Karpas-422 (cell line): ENCODE results near the gene AOAH. TPM values are rescaled to one million over a fixed set of nuclear protein-coding genes. Genes with fewer than 3 reads are reported as not detected.
"Not testable (repeated sequence)": the region's sequence is repeated elsewhere in the genome, so short reads cannot be mapped to it uniquely, and the experiment has no call there.

ENCODE experiments used
- DNase-seq: peaks from one replicate; pipeline ENCODE4 v3.0.0-alpha.2; 2015
- H2AFZ ChIP-seq: fragments of 200-600 bp; sonication (generic); 2 replicates; pipeline ENCODE4 v1.6.1; 2014; ENCODE audit warnings: antibody characterized with exemption, low read length, mixed read lengths
- H3K27ac ChIP-seq: fragments of 200-600 bp; sonication (generic); 2 replicates; pipeline ENCODE4 v1.5.1; 2014; ENCODE audit warnings: mild to moderate bottlenecking, low read length, moderate library complexity
- H3K27me3 ChIP-seq: fragments of 200-600 bp; sonication (generic); 2 replicates; pipeline ENCODE4 v1.6.1; 2014; ENCODE audit warnings: low read length, mixed read lengths
- H3K36me3 ChIP-seq: fragments of 200-600 bp; sonication (generic); 2 replicates; pipeline ENCODE4 v1.6.1; 2014; ENCODE audit warnings: low read length, mixed read lengths; ENCODE audit not compliant: insufficient read depth
- H3K4me1 ChIP-seq: fragments of 200-600 bp; sonication (generic); 2 replicates; pipeline ENCODE4 v1.6.1; 2014; ENCODE audit warnings: mild to moderate bottlenecking, low read length, mixed read lengths
- H3K4me2 ChIP-seq: fragments of 200-600 bp; sonication (generic); 2 replicates; pipeline ENCODE4 v1.6.1; 2014; ENCODE audit warnings: low read length, low read depth, mild to moderate bottlenecking; ENCODE audit not compliant: poor library complexity, severe bottlenecking
- H3K4me3 ChIP-seq: fragments of 200-600 bp; sonication (generic); 2 replicates; pipeline ENCODE4 v1.5.1; 2014; ENCODE audit warnings: mild to moderate bottlenecking, antibody characterized with exemption, low read length, mixed read lengths
- H3K79me2 ChIP-seq: fragments of 200-600 bp; sonication (generic); 2 replicates; pipeline ENCODE4 v1.6.1; 2014; ENCODE audit warnings: mild to moderate bottlenecking, low read length, mixed read lengths
- H3K9ac ChIP-seq: fragments of 200-600 bp; sonication (generic); 2 replicates; pipeline ENCODE4 v1.6.0; 2014; ENCODE audit warnings: low read length
- H3K9me2 ChIP-seq: fragments of 200-600 bp; sonication (generic), shearing (Covaris generic); replicated peaks from 2 replicates; pipeline ENCODE4 v1.6.0; 2014; ENCODE audit warnings: mild to moderate bottlenecking, low read length, moderate library complexity; ENCODE audit not compliant: insufficient read depth
- H3K9me3 ChIP-seq: fragments of 300-700, 200-600 bp; sonication (generic); 2 replicates; pipeline ENCODE4 v1.6.1; 2014; ENCODE audit warnings: low read length, mixed read lengths
- H4K20me1 ChIP-seq: fragments of 200-600 bp; sonication (generic); 2 replicates; pipeline ENCODE4 v1.6.1; 2014; ENCODE audit warnings: mild to moderate bottlenecking, antibody characterized with exemption, low read length, low read depth; ENCODE audit not compliant: insufficient read depth
- total RNA-seq: library from RNA; depleted of rRNA; stranded (reverse); fragments of >200 nt; shearing (Covaris generic); gene quantifications from 2 replicates; pipeline ENCODE4 v1.2.3, GENCODE V29; 2014; ENCODE audit warnings: low replicate concordance

AOAH gene
- total RNA-seq, 1 experiment from 2014 or later = not detected

- no peaks in the 10 kb centered on the region for H3K9me2 ChIP-seq
- no peaks in the 10 kb centered on the region for H3K27me3 ChIP-seq
- no peaks in the 10 kb centered on the region for H4K20me1 ChIP-seq
- H3K27ac ChIP-seq = no peak overlapping the region
- no peak overlapping the region for H2AFZ ChIP-seq
- H3K36me3 ChIP-seq = no peaks in the 10 kb centered on the region
- no peaks in the 10 kb centered on the region for H3K9me3 ChIP-seq
- H3K79me2 ChIP-seq = no peaks in the 10 kb centered on the region
- H3K4me2 ChIP-seq = no peak overlapping the region
- no peaks in the 10 kb centered on the region for H3K4me1 ChIP-seq
- no peak overlapping the region for H3K9ac ChIP-seq
- H3K4me3 ChIP-seq = no peak overlapping the region
- no peak for DNase-seq
Measured at GRCh38 chr7:36717586-36717985, 6.7 kb downstream of the AOAH start.

- not testable (repeated sequence) for H4K20me1 ChIP-seq, H3K27ac ChIP-seq, H3K9ac ChIP-seq, H3K4me1 ChIP-seq, H3K79me2 ChIP-seq, H3K9me2 ChIP-seq, H3K4me3 ChIP-seq, H3K4me2 ChIP-seq, H3K36me3 ChIP-seq, H2AFZ ChIP-seq, DNase-seq, H3K9me3 ChIP-seq, H3K27me3 ChIP-seq
Measured at GRCh38 chr7:36716802-36717201, 7.5 kb downstream of the AOAH start.

- no peaks in the 10 kb centered on the region for H3K9me2 ChIP-seq
Measured at GRCh38 chr7:36712015-36712414, 12.3 kb downstream of the AOAH start.

GRCh38 chr7:36711256-36711655 is 13.0 kb downstream of the AOAH start:
- Histone ChIP-seq H3K79me2 (no peaks in the 10 kb centered on the region), H3K27me3 (no peaks in the 10 kb centered on the region), H3K4me2 (no peak overlapping the region), H4K20me1 (no peaks in the 10 kb centered on the region), H3K9me2 (no peaks in the 10 kb centered on the region), H3K4me1 (no peaks in the 10 kb centered on the region), H3K27ac (no peak overlapping the region), H3K9me3 (no peaks in the 10 kb centered on the region), H3K4me3 (no peak overlapping the region), H3K36me3 (no peaks in the 10 kb centered on the region), H2AFZ (no peak overlapping the region), H3K9ac (no peak overlapping the region)
- DNase-seq = no peak

More at GRCh38 chr7:36712015-36712414, 12.3 kb downstream of the AOAH start:
- Histone ChIP-seq H4K20me1 (no peaks in the 10 kb centered on the region), H3K9ac (no peak overlapping the region), H3K79me2 (no peaks in the 10 kb centered on the region), H3K4me1 (no peaks in the 10 kb centered on the region), H3K27me3 (no peaks in the 10 kb centered on the region), H3K4me2 (no peak overlapping the region), H2AFZ (no peak overlapping the region), H3K4me3 (no peak overlapping the region), H3K27ac (no peak overlapping the region), H3K36me3 (no peaks in the 10 kb centered on the region), H3K9me3 (no peaks in the 10 kb centered on the region)
- DNase-seq = no peak

GRCh38 chr7:36710186-36710791 is 14.0 kb downstream of the AOAH start:
- no peaks in the 10 kb centered on the region for H3K36me3 ChIP-seq
- H4K20me1 ChIP-seq = no peaks in the 10 kb centered on the region
- H2AFZ ChIP-seq = no peak overlapping the region
- H3K4me1 ChIP-seq = no peaks in the 10 kb centered on the region
- H3K4me2 ChIP-seq = no peak overlapping the region
- DNase-seq = no peak
- no peaks in the 10 kb centered on the region for H3K27me3 ChIP-seq
- no peaks in the 10 kb centered on the region for H3K9me3 ChIP-seq
- no peak overlapping the region for H3K4me3 ChIP-seq
- H3K9me2 ChIP-seq = no peaks in the 10 kb centered on the region
- no peak overlapping the region for H3K27ac ChIP-seq
- no peak overlapping the region for H3K9ac ChIP-seq
- no peaks in the 10 kb centered on the region for H3K79me2 ChIP-seq

- Histone ChIP-seq H3K9me2 (no peaks in the 10 kb centered on the region), H3K4me2 (no peak overlapping the region), H4K20me1 (no peaks in the 10 kb centered on the region), H3K36me3 (no peaks in the 10 kb centered on the region), H2AFZ (no peak overlapping the region), H3K9ac (no peak overlapping the region), H3K9me3 (no peaks in the 10 kb centered on the region), H3K4me1 (no peaks in the 10 kb centered on the region), H3K27ac (no peak overlapping the region), H3K79me2 (no peaks in the 10 kb centered on the region), H3K4me3 (no peak overlapping the region), H3K27me3 (no peaks in the 10 kb centered on the region)
- no peak for DNase-seq
Measured at GRCh38 chr7:36708767-36709166, 15.5 kb downstream of the AOAH start.

- H3K4me3 ChIP-seq = no peak overlapping the region
- no peaks in the 10 kb centered on the region for H4K20me1 ChIP-seq
- H3K4me1 ChIP-seq = no peaks in the 10 kb centered on the region
- H3K9ac ChIP-seq = no peak overlapping the region
- no peaks in the 10 kb centered on the region for H3K9me2 ChIP-seq
- no peak for DNase-seq
- H3K9me3 ChIP-seq = no peaks in the 10 kb centered on the region
- H2AFZ ChIP-seq = no peak overlapping the region
- H3K27me3 ChIP-seq = no peaks in the 10 kb centered on the region
- no peak overlapping the region for H3K4me2 ChIP-seq
- H3K36me3 ChIP-seq = no peaks in the 10 kb centered on the region
- no peak overlapping the region for H3K27ac ChIP-seq
- H3K79me2 ChIP-seq = no peaks in the 10 kb centered on the region
Measured at GRCh38 chr7:36707898-36708297, 16.4 kb downstream of the AOAH start.

GRCh38 chr7:36707465-36707864 is 16.8 kb downstream of the AOAH start:
- H3K9ac ChIP-seq = no peak overlapping the region
- no peaks in the 10 kb centered on the region for H3K79me2 ChIP-seq

GRCh38 chr7:36703860-36704259 is 20.4 kb downstream of the AOAH start:
- not testable (repeated sequence) for DNase-seq, H3K9me3 ChIP-seq, H3K27ac ChIP-seq, H3K4me1 ChIP-seq, H3K4me2 ChIP-seq, H3K4me3 ChIP-seq, H3K9me2 ChIP-seq, H3K9ac ChIP-seq, H3K79me2 ChIP-seq, H4K20me1 ChIP-seq, H2AFZ ChIP-seq, H3K36me3 ChIP-seq, H3K27me3 ChIP-seq

More at GRCh38 chr7:36707465-36707864, 16.8 kb downstream of the AOAH start:
- Histone ChIP-seq H3K4me2 (no peak overlapping the region), H3K9me3 (no peaks in the 10 kb centered on the region), H3K9me2 (no peaks in the 10 kb centered on the region), H3K4me1 (no peaks in the 10 kb centered on the region), H3K27ac (no peak overlapping the region), H4K20me1 (no peaks in the 10 kb centered on the region), H3K27me3 (no peaks in the 10 kb centered on the region), H2AFZ (no peak overlapping the region), H3K4me3 (no peak overlapping the region), H3K36me3 (no peaks in the 10 kb centered on the region)
- DNase-seq = no peak
